Measurements from ENCODE around the gene RAX2.

GRCh38 chr19:3790209-3790734 is 18.2 kb upstream of the RAX2 start:
- TF ChIP-seq, protein P1, sequence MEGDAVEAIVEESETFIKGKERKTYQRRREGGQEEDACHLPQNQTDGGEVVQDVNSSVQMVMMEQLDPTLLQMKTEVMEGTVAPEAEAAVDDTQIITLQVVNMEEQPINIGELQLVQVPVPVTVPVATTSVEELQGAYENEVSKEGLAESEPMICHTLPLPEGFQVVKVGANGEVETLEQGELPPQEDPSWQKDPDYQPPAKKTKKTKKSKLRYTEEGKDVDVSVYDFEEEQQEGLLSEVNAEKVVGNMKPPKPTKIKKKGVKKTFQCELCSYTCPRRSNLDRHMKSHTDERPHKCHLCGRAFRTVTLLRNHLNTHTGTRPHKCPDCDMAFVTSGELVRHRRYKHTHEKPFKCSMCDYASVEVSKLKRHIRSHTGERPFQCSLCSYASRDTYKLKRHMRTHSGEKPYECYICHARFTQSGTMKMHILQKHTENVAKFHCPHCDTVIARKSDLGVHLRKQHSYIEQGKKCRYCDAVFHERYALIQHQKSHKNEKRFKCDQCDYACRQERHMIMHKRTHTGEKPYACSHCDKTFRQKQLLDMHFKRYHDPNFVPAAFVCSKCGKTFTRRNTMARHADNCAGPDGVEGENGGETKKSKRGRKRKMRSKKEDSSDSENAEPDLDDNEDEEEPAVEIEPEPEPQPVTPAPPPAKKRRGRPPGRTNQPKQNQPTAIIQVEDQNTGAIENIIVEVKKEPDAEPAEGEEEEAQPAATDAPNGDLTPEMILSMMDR (conservative IDR thresholded peaks at IDR 0.05 in 1 of 2, IDR thresholded peaks at IDR 0.05 in 1 of 2; ENCODE audit: low read depth in 1 of 2, low read length in 2 of 2) = no peak
- no peak for TF ChIP-seq EZH2 (IDR thresholded peaks at IDR 0.05; ENCODE audit: low read length, missing control alignments)

Data from fibroblast of lung (primary cell).